ENCODE data around the gene TBCCD1. TPM values are rescaled to one million over a fixed set of nuclear protein-coding genes. Genes with fewer than 3 reads are reported as not detected.

Gene TBCCD1
- total RNA-seq, 1 experiment from 2014 or later, result 16.2 TPM

GRCh38 chr3:186512570-186513302, 54.4 kb downstream of the TBCCD1 start:
- H4K20me1 ChIP-seq (ENCODE audit: insufficient read depth), result no peaks in the 10 kb centered on the region
- no peaks in the 10 kb centered on the region for H3F3A ChIP-seq (ENCODE audit: insufficient read depth, low read depth)
- no peaks in the 10 kb centered on the region for H3K9me3 ChIP-seq (ENCODE audit: insufficient read depth, low read depth)
- no peak overlapping the region for H3K4me3 ChIP-seq
- no peak for DNase-seq
- ChIA-PET CTCF (no interaction called here), POLR2A (ENCODE audit: unreplicated experiment) (no interaction called here)
- no peaks in the 10 kb centered on the region for H3K36me3 ChIP-seq (ENCODE audit: low read depth)
- no peak for TF ChIP-seq EZH2 (IDR thresholded peaks at IDR 0.05; ENCODE audit: low read depth)
- TF ChIP-seq, protein P1, sequence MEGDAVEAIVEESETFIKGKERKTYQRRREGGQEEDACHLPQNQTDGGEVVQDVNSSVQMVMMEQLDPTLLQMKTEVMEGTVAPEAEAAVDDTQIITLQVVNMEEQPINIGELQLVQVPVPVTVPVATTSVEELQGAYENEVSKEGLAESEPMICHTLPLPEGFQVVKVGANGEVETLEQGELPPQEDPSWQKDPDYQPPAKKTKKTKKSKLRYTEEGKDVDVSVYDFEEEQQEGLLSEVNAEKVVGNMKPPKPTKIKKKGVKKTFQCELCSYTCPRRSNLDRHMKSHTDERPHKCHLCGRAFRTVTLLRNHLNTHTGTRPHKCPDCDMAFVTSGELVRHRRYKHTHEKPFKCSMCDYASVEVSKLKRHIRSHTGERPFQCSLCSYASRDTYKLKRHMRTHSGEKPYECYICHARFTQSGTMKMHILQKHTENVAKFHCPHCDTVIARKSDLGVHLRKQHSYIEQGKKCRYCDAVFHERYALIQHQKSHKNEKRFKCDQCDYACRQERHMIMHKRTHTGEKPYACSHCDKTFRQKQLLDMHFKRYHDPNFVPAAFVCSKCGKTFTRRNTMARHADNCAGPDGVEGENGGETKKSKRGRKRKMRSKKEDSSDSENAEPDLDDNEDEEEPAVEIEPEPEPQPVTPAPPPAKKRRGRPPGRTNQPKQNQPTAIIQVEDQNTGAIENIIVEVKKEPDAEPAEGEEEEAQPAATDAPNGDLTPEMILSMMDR (conservative IDR thresholded peaks at IDR 0.05), result no peak
- no peak overlapping the region for H3K27ac ChIP-seq
- peaks cover 100% of the 10 kb centered on the region for H3K27me3 ChIP-seq (ENCODE audit: insufficient read depth, low read depth)
- no peaks in the 10 kb centered on the region for H3K4me1 ChIP-seq (replicated peaks; ENCODE audit: insufficient read depth)
- intact Hi-C loops (cut with micrococcal nuclease; ENCODE audit: unreplicated experiment), result no loop called here
- no peak overlapping the region for H3K4me2 ChIP-seq
- H2AFZ ChIP-seq, result no peak overlapping the region
- BruUV-seq (replicated peaks), result no TSS peak
- H3K79me2 ChIP-seq (ENCODE audit: low read depth), result no peaks in the 10 kb centered on the region
- H3K9me2 ChIP-seq (ENCODE audit: insufficient read depth), result no peaks in the 10 kb centered on the region

- no peak overlapping the region for H2AFZ ChIP-seq
- no TSS peak for BruUV-seq (replicated peaks)
- H3K4me2 ChIP-seq, result no peak overlapping the region
- no peaks in the 10 kb centered on the region for H3K36me3 ChIP-seq (ENCODE audit: low read depth)
- ChIA-PET POLR2A (ENCODE audit: unreplicated experiment) (interaction anchor here (0.6 kb wide), 1 partner anchor 437 kb away, joined by 4 read pairs; no protein-coding TSS in a partner anchor), CTCF (no interaction called here)
- no peaks in the 10 kb centered on the region for H4K20me1 ChIP-seq (ENCODE audit: insufficient read depth)
- no peak for DNase-seq
- intact Hi-C loops (cut with micrococcal nuclease; ENCODE audit: unreplicated experiment), result no loop called here
- TF ChIP-seq, protein P1 (conservative IDR thresholded peaks at IDR 0.05), result no peak
- TF ChIP-seq EZH2 (IDR thresholded peaks at IDR 0.05; ENCODE audit: low read depth), result no peak
- H3K9me2 ChIP-seq (ENCODE audit: insufficient read depth), result no peaks in the 10 kb centered on the region
- no peaks in the 10 kb centered on the region for H3K4me1 ChIP-seq (replicated peaks; ENCODE audit: insufficient read depth)
- peaks cover 97% of the 10 kb centered on the region for H3K27me3 ChIP-seq (ENCODE audit: insufficient read depth, low read depth)
- no peaks in the 10 kb centered on the region for H3F3A ChIP-seq (ENCODE audit: insufficient read depth, low read depth)
- H3K79me2 ChIP-seq (ENCODE audit: low read depth), result no peaks in the 10 kb centered on the region
- no peak overlapping the region for H3K4me3 ChIP-seq
- no peak overlapping the region for H3K27ac ChIP-seq
- no peaks in the 10 kb centered on the region for H3K9me3 ChIP-seq (ENCODE audit: insufficient read depth, low read depth)
These were observed 55.4 kb downstream of the TBCCD1 start for GRCh38 chr3:186511702-186512101.

DNA sequence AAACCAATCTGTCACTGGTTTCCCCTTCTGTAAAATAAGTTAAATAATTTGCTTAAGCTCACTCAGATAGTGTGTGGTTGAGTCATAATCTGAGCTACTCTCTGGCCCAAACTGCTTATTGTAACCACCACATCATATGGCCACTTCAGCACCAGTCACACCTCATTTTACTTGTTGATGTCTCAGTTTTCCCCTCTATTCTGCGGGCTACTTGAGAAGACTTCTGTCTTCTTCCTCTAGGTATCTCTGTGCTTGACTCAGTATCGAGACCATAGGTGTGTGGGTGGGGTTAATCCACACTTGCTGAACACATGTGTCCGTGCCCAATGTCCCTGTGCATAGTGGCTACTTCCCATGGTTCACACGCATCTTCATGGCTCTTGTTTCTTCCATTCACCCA, 55.9 kb downstream of the TBCCD1 start:
- Histone ChIP-seq H2AFZ (no peak overlapping the region), H3K4me1 (replicated peaks; ENCODE audit: insufficient read depth) (no peaks in the 10 kb centered on the region), H3K4me2 (no peak overlapping the region), H3K27ac (no peak overlapping the region), H3K27me3 (ENCODE audit: insufficient read depth, low read depth) (peaks cover 97% of the 10 kb centered on the region), H4K20me1 (ENCODE audit: insufficient read depth) (no peaks in the 10 kb centered on the region), H3K9me2 (ENCODE audit: insufficient read depth) (no peaks in the 10 kb centered on the region), H3K79me2 (ENCODE audit: low read depth) (no peaks in the 10 kb centered on the region), H3K9me3 (ENCODE audit: insufficient read depth, low read depth) (no peaks in the 10 kb centered on the region), H3K36me3 (ENCODE audit: low read depth) (no peaks in the 10 kb centered on the region), H3F3A (ENCODE audit: insufficient read depth, low read depth) (no peaks in the 10 kb centered on the region), H3K4me3 (no peak overlapping the region)
- intact Hi-C loops (cut with micrococcal nuclease; ENCODE audit: unreplicated experiment), result no loop called here
- POLR2A ChIA-PET (ENCODE audit: unreplicated experiment), result interaction anchor here (0.6 kb wide), 1 partner anchor 436 kb away, joined by 4 read pairs; no protein-coding TSS in a partner anchor
- CTCF ChIA-PET, result no interaction called here
- no TSS peak for BruUV-seq (replicated peaks)
- TF ChIP-seq, protein P1 (conservative IDR thresholded peaks at IDR 0.05), result no peak
- no peak for TF ChIP-seq EZH2 (IDR thresholded peaks at IDR 0.05; ENCODE audit: low read depth)
- no peak for DNase-seq
